CD4-positive, alpha-beta T cell treated with Interferon gamma for 1 hour (primary cell): Measurements from ENCODE around the gene CCL22.
"Not testable (repeated sequence)": the region's sequence is repeated elsewhere in the genome, so short reads cannot be mapped to it uniquely, and the experiment has no call there.

ENCODE experiments used
- DNase-seq: peaks from one replicate; pipeline ENCODE4 v3.0.0-alpha.2; 2020

Gene CCL22

GRCh38 chr16:57348327-57348726, 10.3 kb upstream of the CCL22 start:
- no peak for DNase-seq

- DNase-seq = peak; percentile 69
These were observed 9.2 kb upstream of the CCL22 start for GRCh38 chr16:57349212-57350031.

- no peak for DNase-seq
These were observed 5.9 kb upstream of the CCL22 start for GRCh38 chr16:57352636-57353047.

GRCh38 chr16:57354311-57354710, 4.3 kb upstream of the CCL22 start:
- DNase-seq = no peak

- no peak for DNase-seq
These were observed 2.6 kb upstream of the CCL22 start for GRCh38 chr16:57355898-57356414.

- DNase-seq = no peak
These were observed 2.0 kb upstream of the CCL22 start for GRCh38 chr16:57356547-57356946.

GRCh38 chr16:57357330-57358085, 1.1 kb upstream of the CCL22 start:
- peak; percentile 23 for DNase-seq

- DNase-seq = no peak
These were observed 530 bp upstream of the CCL22 start for GRCh38 chr16:57358086-57358420.

- no peak for DNase-seq
These were observed 1.8 kb downstream of the CCL22 start for GRCh38 chr16:57360321-57360935.

- DNase-seq = no peak
These were observed 2.8 kb downstream of the CCL22 start for GRCh38 chr16:57361404-57361803.

- DNase-seq = no peak
These were observed 5.6 kb downstream of the CCL22 start for GRCh38 chr16:57364143-57364542.

GRCh38 chr16:57366544-57367040, 8.0 kb downstream of the CCL22 start:
- DNase-seq = no peak

GRCh38 chr16:57367116-57367752, 8.7 kb downstream of the CCL22 start:
- no peak for DNase-seq

GRCh38 chr16:57371494-57372371, 13.2 kb downstream of the CCL22 start:
- no peak for DNase-seq

- no peak for DNase-seq
These were observed 14.0 kb downstream of the CCL22 start, which contains the start of gene CX3CL1 for GRCh38 chr16:57372372-57373116. CX3CL1 (plus strand) TSS chr16:57372490; CDS start chr16:57372569, 79 bp downstream.

- DNase-seq = no peak
These were observed 14.7 kb downstream of the CCL22 start for GRCh38 chr16:57373117-57373947.

GRCh38 chr16:57374067-57374534, 15.5 kb downstream of the CCL22 start:
- DNase-seq = no peak

- not testable (repeated sequence) for DNase-seq
These were observed 16.4 kb downstream of the CCL22 start for GRCh38 chr16:57374925-57375465.

GRCh38 chr16:57376313-57376818, 17.8 kb downstream of the CCL22 start:
- no peak for DNase-seq
